K562 (cell line): ENCODE measurements around the gene ASIC3. TPM values are rescaled to one million over a fixed set of nuclear protein-coding genes. Genes with fewer than 3 reads are reported as not detected.

Experiments
- ARID1B ChIP-seq: fragments of 450-650 bp; IDR thresholded peaks from 2 replicates; pipeline ENCODE4 v1.6.1; 2016; ENCODE audit warnings: antibody characterized with exemption, mild to moderate bottlenecking, inconsistent platforms
- CBFB ChIP-seq: sonication (generic); formaldehyde crosslinking; IDR thresholded peaks from 2 replicates; pipeline ENCODE4 v1.4.0; 2020; ENCODE audit warnings: mild to moderate bottlenecking, missing genetic modification reagents
- COPS2 ChIP-seq: fragments of 450-650 bp; conservative IDR thresholded peaks from 2 replicates; pipeline ENCODE4 v1.6.1; 2016; ENCODE audit warnings: mild to moderate bottlenecking, moderate library complexity
- ETV5 ChIP-seq: sonication (generic); formaldehyde crosslinking; IDR thresholded peaks from 2 replicates; pipeline ENCODE4 v1.4.0; 2020; ENCODE audit warnings: low read depth, mild to moderate bottlenecking, missing genetic modification reagents
- HDAC1 ChIP-seq, 2 experiments: fragments of 450-650 bp; IDR thresholded peaks; 2 replicates each; pipeline ENCODE4 v1.6.1; 2016 to 2017; ENCODE audit warnings: inconsistent platforms in 1 of 2, mild to moderate bottlenecking in 1 of 2, moderate library complexity in 1 of 2
- NFATC3 ChIP-seq: fragments of 450-650 bp; IDR thresholded peaks from 2 replicates; pipeline ENCODE4 v1.6.1; 2017; ENCODE audit warnings: mild to moderate bottlenecking
- NFIC ChIP-seq: fragments of 450-650 bp; IDR thresholded peaks from 2 replicates; pipeline ENCODE4 v1.6.1; 2017; ENCODE audit warnings: mild to moderate bottlenecking, inconsistent platforms
- POLR2G ChIP-seq: fragments of 200-400 bp; formaldehyde crosslinking; IDR thresholded peaks from 2 replicates; pipeline ENCODE4 v1.6.1; 2017; ENCODE audit warnings: low read depth, mild to moderate bottlenecking, antibody characterized with exemption, low read length, moderate library complexity
- SAFB ChIP-seq: fragments of 200-400 bp; formaldehyde crosslinking; IDR thresholded peaks from 2 replicates; pipeline ENCODE4 v1.6.1; 2017; ENCODE audit warnings: low read depth, low read length, borderline replicate concordance
- SMARCE1 ChIP-seq: fragments of 450-650 bp; IDR thresholded peaks from 2 replicates; pipeline ENCODE4 v1.7.1; 2016; ENCODE audit warnings: mild to moderate bottlenecking
- ZNF583 ChIP-seq: fragments of 250-450 bp; sonication (Bioruptor Pico); IDR thresholded peaks from 2 replicates; pipeline ENCODE4 v1.4.0; 2020
- polyA plus RNA-seq, 8 experiments: library from polyadenylated mRNA; depleted of rRNA in 4 of 8; stranded (reverse) in 5 of 8; unstranded in 3 of 8; fragments of >200 nt; fragmentation: Nextera tagmentation in 2 of 8; fragmentation: Illumina TruSeq in 1 of 8; extraction: Ambion mirVana in 2 of 8; extraction: Trizol in 1 of 8; gene quantifications; 2 replicates each; pipeline versions ENCODE4 v1.2.1 to v1.2.3, GENCODE V29; 2011 to 2014; ENCODE audit warnings: inconsistent platforms in 1 of 8, missing spikeins in 1 of 8
- total RNA-seq, 7 experiments: library from RNA; depleted of rRNA in 6 of 7; stranded (reverse); fragments of >200 nt in 6 of 7; fragmentation: Illumina TruSeq in 2 of 7; extraction: Trizol in 2 of 7; gene quantifications; 2 replicates each; pipeline versions ENCODE4 v1.2.1 to v1.2.3, GENCODE V29; 2011 to 2021; ENCODE audit warnings: low replicate concordance in 1 of 7
- TF ChIP-seq, protein P1 (sequence below), 3 experiments: fragments of 200-800 bp in 1 of 3; sonication (Bioruptor generic) in 1 of 3; sonication (generic) in 1 of 3; formaldehyde crosslinking in 1 of 3; IDR thresholded peaks; 2 replicates each; pipeline versions ENCODE4 v1.6.1 to v1.8.0; 2016 to 2022; ENCODE audit warnings: mild to moderate bottlenecking in 2 of 3, missing compliant biosample characterization in 2 of 3, missing genetic modification characterization in 2 of 3, missing genetic modification reagents in 1 of 3
- TF ChIP-seq, protein P2 (sequence below): IDR thresholded peaks from 2 replicates; pipeline ENCODE4 v1.6.1; 2012; ENCODE audit warnings: low read depth, low read length, improper control_type of control experiment, borderline replicate concordance
- TF ChIP-seq, protein P3 (sequence below): sonication (generic); formaldehyde crosslinking; IDR thresholded peaks from 2 replicates; pipeline ENCODE4 v1.8.1; 2023; ENCODE audit warnings: mild to moderate bottlenecking, missing genetic modification reagents
- TF ChIP-seq, protein P4 (sequence below): fragments of 450-650 bp; IDR thresholded peaks from 2 replicates; pipeline ENCODE4 v1.7.0; 2016; ENCODE audit warnings: borderline replicate concordance

The ASIC3 gene
- total and polyA plus RNA-seq, 9 of the 15 experiments (the other 6 are each of a cell fraction or from before 2014, with no cell fraction given) = 0.11 to 5.0 (median 0.87) TPM

DNA sequence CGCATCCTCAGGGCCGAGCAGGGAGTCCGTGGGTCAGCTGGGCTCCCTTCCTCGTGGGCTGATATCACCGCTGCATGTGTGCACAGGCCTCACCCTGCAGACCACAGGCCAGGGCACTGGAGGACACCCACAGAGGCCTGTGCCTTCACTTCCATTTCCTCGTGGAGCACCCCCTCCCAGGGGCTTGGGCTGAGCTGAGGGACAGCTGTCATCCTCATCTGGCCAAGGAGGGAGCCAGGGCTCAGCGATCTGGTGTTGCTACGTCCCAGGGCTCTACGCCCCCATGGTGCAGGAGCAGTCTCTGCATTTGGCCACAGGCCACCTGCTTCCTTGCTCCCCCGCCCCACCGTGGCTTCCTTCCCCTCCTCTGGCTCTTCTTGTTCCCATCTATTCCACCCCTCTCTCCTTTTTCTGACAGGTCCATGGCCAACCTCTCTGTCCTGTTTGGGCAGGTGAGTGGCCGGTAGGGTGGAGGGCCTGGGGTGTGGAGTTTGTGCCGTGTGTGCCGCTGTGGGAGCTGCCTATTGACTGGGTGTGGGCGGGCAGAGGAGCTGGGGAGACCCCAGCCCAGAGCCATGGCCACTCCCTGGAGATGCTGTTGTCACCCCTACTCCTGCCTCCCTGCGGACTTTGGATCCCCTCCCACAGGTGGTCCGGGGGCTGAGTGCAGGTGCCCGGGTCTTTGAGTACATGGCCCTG is 8.3 kb upstream of the ASIC3 start (continued):
- TF ChIP-seq, protein P1, sequence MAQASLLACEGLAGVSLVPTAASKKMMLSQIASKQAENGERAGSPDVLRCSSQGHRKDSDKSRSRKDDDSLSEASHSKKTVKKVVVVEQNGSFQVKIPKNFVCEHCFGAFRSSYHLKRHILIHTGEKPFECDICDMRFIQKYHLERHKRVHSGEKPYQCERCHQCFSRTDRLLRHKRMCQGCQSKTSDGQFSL (CRISPR knock-in tag; IDR thresholded peaks at IDR 0.05) = peak; percentile 81; the same call in 1 of the 2 replicates
- TF ChIP-seq, protein P1 (tag; IDR thresholded peaks at IDR 0.05) = no peak
- TF ChIP-seq COPS2 (no peak), NFIC (peak; percentile 2; the same call in 1 of the 2 replicates), CBFB (peak; percentile 63; the same call in 1 of the 2 replicates), ZNF583 (CRISPR knock-in tag) (0 out of 2 replicates have a peak, but pooled peaks have one; percentile 12), NFATC3 (no peak), SAFB (peak; percentile 9; the same call in 1 of the 2 replicates), ARID1B (no peak), POLR2G (peak; percentile 68), SMARCE1 (no peak), HDAC1 (IDR thresholded peaks at IDR 0.05) (peak in 1 of 2 experiments; percentile 68; a peak in 2 of 4 replicates), ETV5 (CRISPR knock-in tag) (0 out of 2 replicates have a peak, but pooled peaks have one; percentile 59)
- TF ChIP-seq, protein P2, sequence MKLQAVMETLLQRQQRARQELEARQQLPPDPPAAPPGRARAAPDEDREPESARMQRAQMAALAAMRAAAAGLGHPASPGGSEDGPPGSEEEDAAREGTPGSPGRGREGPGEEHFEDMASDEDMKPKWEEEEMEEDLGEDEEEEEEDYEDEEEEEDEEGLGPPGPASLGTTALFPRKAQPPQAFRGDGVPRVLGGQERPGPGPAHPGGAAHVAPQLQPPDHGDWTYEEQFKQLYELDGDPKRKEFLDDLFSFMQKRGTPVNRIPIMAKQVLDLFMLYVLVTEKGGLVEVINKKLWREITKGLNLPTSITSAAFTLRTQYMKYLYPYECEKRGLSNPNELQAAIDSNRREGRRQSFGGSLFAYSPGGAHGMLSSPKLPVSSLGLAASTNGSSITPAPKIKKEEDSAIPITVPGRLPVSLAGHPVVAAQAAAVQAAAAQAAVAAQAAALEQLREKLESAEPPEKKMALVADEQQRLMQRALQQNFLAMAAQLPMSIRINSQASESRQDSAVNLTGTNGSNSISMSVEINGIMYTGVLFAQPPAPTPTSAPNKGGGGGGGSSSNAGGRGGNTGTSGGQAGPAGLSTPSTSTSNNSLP = no peak
- TF ChIP-seq, protein P3, sequence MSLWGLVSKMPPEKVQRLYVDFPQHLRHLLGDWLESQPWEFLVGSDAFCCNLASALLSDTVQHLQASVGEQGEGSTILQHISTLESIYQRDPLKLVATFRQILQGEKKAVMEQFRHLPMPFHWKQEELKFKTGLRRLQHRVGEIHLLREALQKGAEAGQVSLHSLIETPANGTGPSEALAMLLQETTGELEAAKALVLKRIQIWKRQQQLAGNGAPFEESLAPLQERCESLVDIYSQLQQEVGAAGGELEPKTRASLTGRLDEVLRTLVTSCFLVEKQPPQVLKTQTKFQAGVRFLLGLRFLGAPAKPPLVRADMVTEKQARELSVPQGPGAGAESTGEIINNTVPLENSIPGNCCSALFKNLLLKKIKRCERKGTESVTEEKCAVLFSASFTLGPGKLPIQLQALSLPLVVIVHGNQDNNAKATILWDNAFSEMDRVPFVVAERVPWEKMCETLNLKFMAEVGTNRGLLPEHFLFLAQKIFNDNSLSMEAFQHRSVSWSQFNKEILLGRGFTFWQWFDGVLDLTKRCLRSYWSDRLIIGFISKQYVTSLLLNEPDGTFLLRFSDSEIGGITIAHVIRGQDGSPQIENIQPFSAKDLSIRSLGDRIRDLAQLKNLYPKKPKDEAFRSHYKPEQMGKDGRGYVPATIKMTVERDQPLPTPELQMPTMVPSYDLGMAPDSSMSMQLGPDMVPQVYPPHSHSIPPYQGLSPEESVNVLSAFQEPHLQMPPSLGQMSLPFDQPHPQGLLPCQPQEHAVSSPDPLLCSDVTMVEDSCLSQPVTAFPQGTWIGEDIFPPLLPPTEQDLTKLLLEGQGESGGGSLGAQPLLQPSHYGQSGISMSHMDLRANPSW (CRISPR knock-in tag) = no peak
- TF ChIP-seq, protein P4, sequence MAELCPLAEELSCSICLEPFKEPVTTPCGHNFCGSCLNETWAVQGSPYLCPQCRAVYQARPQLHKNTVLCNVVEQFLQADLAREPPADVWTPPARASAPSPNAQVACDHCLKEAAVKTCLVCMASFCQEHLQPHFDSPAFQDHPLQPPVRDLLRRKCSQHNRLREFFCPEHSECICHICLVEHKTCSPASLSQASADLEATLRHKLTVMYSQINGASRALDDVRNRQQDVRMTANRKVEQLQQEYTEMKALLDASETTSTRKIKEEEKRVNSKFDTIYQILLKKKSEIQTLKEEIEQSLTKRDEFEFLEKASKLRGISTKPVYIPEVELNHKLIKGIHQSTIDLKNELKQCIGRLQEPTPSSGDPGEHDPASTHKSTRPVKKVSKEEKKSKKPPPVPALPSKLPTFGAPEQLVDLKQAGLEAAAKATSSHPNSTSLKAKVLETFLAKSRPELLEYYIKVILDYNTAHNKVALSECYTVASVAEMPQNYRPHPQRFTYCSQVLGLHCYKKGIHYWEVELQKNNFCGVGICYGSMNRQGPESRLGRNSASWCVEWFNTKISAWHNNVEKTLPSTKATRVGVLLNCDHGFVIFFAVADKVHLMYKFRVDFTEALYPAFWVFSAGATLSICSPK = no peak
